HepG2 (cell line): ENCODE data around the gene FAM3A. TPM values are rescaled to one million over a fixed set of nuclear protein-coding genes. Genes with fewer than 3 reads are reported as not detected.

Experiments used
- E2F5 ChIP-seq: sonication (generic); formaldehyde crosslinking; conservative IDR thresholded peaks from 2 replicates; pipeline ENCODE4 v1.4.0; 2020; ENCODE audit warnings: missing genetic modification reagents
- EZH2 ChIP-seq: conservative IDR thresholded peaks from 2 replicates; pipeline ENCODE4 v1.6.1; 2012; ENCODE audit warnings: mild to moderate bottlenecking, low read depth, low read length, moderate library complexity
- GABPB1 ChIP-seq: IDR thresholded peaks from 2 replicates; pipeline ENCODE4 v1.6.1; 2016; ENCODE audit warnings: mild to moderate bottlenecking, missing genetic modification reagents, moderate library complexity, missing compliant biosample characterization
- HNRNPLL ChIP-seq: fragments of 200-400 bp; formaldehyde crosslinking; IDR thresholded peaks from 2 replicates; pipeline ENCODE4 v1.6.1; 2017; ENCODE audit warnings: mild to moderate bottlenecking, low read depth, low read length; ENCODE audit not compliant: poor library complexity, severe bottlenecking
- MATR3 ChIP-seq: sonication (generic); formaldehyde crosslinking; IDR thresholded peaks from 2 replicates; pipeline ENCODE4 v1.4.0; 2020; ENCODE audit warnings: missing genetic modification reagents
- NR2F1 ChIP-seq, 2 experiments: fragments of 450-650 bp in 1 of 2; formaldehyde crosslinking in 1 of 2; IDR thresholded peaks; 2 replicates each; pipeline versions ENCODE4 v1.5.0 to v1.6.1; 2016 to 2020; ENCODE audit warnings: mild to moderate bottlenecking in 1 of 2, missing compliant biosample characterization in 1 of 2, missing genetic modification reagents in 1 of 2, moderate library complexity in 1 of 2
- PAWR ChIP-seq: sonication (generic); formaldehyde crosslinking; IDR thresholded peaks from 2 replicates; pipeline ENCODE4 v1.4.0; 2020; ENCODE audit warnings: missing genetic modification reagents, mild to moderate bottlenecking, borderline replicate concordance
- PHF20 ChIP-seq: sonication (generic); formaldehyde crosslinking; IDR thresholded peaks from 2 replicates; pipeline ENCODE4 v1.5.0; 2020; ENCODE audit warnings: mild to moderate bottlenecking, missing genetic modification reagents
- SP1 ChIP-seq, 2 experiments: fragments of 450-650 bp in 1 of 2; sonication (generic) in 1 of 2; formaldehyde crosslinking in 1 of 2; IDR thresholded peaks; 2 replicates each; pipeline versions ENCODE4 v1.4.0 to v1.6.1; 2016 to 2020; ENCODE audit warnings: missing genetic modification reagents in 1 of 2
- ZMAT3 ChIP-seq: sonication (generic); formaldehyde crosslinking; conservative IDR thresholded peaks from 2 replicates; pipeline ENCODE4 v1.7.0; 2021; ENCODE audit warnings: missing genetic modification reagents
- ZMYM2 ChIP-seq: sonication (generic); formaldehyde crosslinking; IDR thresholded peaks from 2 replicates; pipeline ENCODE4 v1.8.0; 2022; ENCODE audit warnings: mild to moderate bottlenecking, missing genetic modification reagents
- ZNF263 ChIP-seq: sonication (generic); formaldehyde crosslinking; IDR thresholded peaks from 2 replicates; pipeline ENCODE4 v1.4.0; 2020; ENCODE audit warnings: missing genetic modification reagents
- ZNF317 ChIP-seq: sonication (generic); formaldehyde crosslinking; IDR thresholded peaks from 2 replicates; pipeline ENCODE4 v1.5.0; 2020; ENCODE audit warnings: mild to moderate bottlenecking, missing genetic modification reagents
- ZNF382 ChIP-seq: sonication (generic); formaldehyde crosslinking; IDR thresholded peaks from 2 replicates; pipeline ENCODE4 v1.5.0; 2020; ENCODE audit warnings: missing genetic modification reagents, mild to moderate bottlenecking, borderline replicate concordance
- ZNF564 ChIP-seq: sonication (generic); formaldehyde crosslinking; IDR thresholded peaks from 2 replicates; pipeline ENCODE4 v1.8.1; 2023; ENCODE audit warnings: mild to moderate bottlenecking, missing genetic modification reagents
- polyA plus RNA-seq, 8 experiments: library from polyadenylated mRNA; depleted of rRNA in 3 of 8; stranded (reverse) in 7 of 8; unstranded in 1 of 8; fragments of >200 nt; fragmentation: Illumina TruSeq in 4 of 8; extraction: Trizol in 4 of 8; gene quantifications; 2 replicates each; pipeline versions ENCODE4 v1.2.1 to v1.2.3, GENCODE V29; 2011 to 2016; ENCODE audit warnings: low read depth in 4 of 8, missing spikeins in 1 of 8, mixed read lengths in 1 of 8; ENCODE audit not compliant: insufficient read depth in 1 of 8
- total RNA-seq, 5 experiments: library from RNA; depleted of rRNA; stranded (reverse); fragments of >200 nt; fragmentation: Illumina TruSeq; extraction: Trizol; gene quantifications; 2 replicates each; pipeline ENCODE4 v1.2.3, GENCODE V29; 2016; ENCODE audit warnings: low read depth in 1 of 5

The FAM3A gene
- total and polyA plus RNA-seq, 2 of the 13 experiments (the other 11 are each of a cell fraction or from before 2014, with no cell fraction given): 11.2 to 22.7 TPM

- TF ChIP-seq MATR3 (CRISPR knock-in tag) (no peak), ZNF263 (CRISPR knock-in tag) (peak; percentile 91), NR2F1 (CRISPR knock-in tag; IDR thresholded peaks at IDR 0.05) (no peak), ZNF317 (0 out of 2 replicates have a peak, but pooled peaks have one; percentile 13), HNRNPLL (peak; percentile 74), E2F5 (CRISPR knock-in tag) (no peak), ZMAT3 (CRISPR knock-in tag) (no peak; the same call in none of the 2 replicates), PAWR (no peak), EZH2 (no peak), ZMYM2 (CRISPR knock-in tag) (no peak), PHF20 (CRISPR knock-in tag) (0 out of 2 replicates have a peak, but pooled peaks have one; percentile 12), ZNF382 (no peak), SP1 (IDR thresholded peaks at IDR 0.05) (no peak), SP1 (CRISPR knock-in tag; IDR thresholded peaks at IDR 0.05) (peak; percentile 14; the same call in 1 of the 2 replicates), ZNF564 (CRISPR knock-in tag) (0 out of 2 replicates have a peak, but pooled peaks have one; percentile 36), GABPB1 (CRISPR knock-in tag) (peak; percentile 38; the same call in 1 of the 2 replicates)
Observed at GRCh38 chrX:154546354-154547244, 30.6 kb upstream of the FAM3A start, which contains the start of gene G6PD (continued).
